T-helper 1 cell treated with Interleukin-12 subunit alpha and Interleukin-12 subunit beta and Interleukin-4 antibody, amounts not matched to agents 30 ng/mL and 1 ng/mL, for 36 hours (primary cell): ENCODE results near the gene CLBA1. TPM values are rescaled to one million over a fixed set of nuclear protein-coding genes. Genes with fewer than 3 reads are reported as not detected.

Experiments used
- intact Hi-C: fragments of 100-400 bp; cut with micrococcal nuclease; formaldehyde crosslinking; loops from one replicate; pipeline ENCODE4 v1.15.1; 2024
- total RNA-seq: library from RNA; stranded (reverse); gene quantifications from 2 replicates; pipeline ENCODE4 v1.2.3, GENCODE V29; 2022

The CLBA1 gene
- total RNA-seq, 1 donor from 2014 or later, result 0.69 TPM

- intact Hi-C loops, result loop anchor here (5.0 kb wide), 1 partner anchor 512 kb away; the partner anchor contains the start of gene TEDC1
Observed at GRCh38 chr14:104979758-104980610, 5.6 kb upstream of the CLBA1 start.

- intact Hi-C loops, result no loop called here
Observed at GRCh38 chr14:104980611-104981531, 4.7 kb upstream of the CLBA1 start.

DNA sequence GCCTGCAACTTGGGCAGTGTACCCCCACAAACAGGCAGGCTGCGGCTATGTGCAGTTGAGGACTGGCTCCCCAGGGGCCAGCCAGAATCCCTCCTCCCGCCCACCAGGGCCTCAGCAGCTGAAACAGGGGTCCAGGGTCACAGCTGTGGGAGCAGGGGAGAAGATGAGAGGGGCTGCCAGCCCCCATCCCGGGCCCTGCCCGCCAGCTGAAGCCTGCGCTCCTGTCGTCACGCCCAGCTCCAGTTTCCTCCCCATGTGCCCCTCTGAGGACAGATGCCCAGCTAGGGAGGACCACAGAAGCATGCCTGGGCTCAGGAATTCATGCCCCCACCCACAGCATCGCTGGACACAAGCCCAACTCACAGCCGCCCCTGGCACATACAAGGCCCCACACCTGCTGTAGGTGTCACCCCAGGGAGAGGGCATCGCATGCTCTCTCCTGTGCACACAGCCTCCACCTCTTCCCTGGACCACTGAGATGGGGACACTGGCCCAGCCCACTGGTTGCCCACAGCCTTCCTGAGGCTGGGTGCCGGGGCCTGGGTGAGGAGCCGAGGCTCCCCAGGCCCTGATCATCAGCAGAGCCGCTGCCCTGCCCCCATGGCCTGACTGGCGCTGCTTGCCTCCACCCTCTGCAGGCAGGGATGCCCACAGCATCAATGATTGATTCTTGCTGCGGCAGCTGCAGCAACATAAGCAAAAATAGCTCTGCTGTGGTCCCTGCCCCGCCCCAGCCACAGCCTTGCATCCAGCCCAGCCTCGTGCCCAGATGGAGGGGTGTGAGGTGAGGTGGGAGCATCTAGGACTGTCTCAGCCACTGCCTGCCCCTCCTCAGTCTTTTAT, 3.7 kb upstream of the CLBA1 start:
- intact Hi-C loops, result no loop called here

GRCh38 chr14:104982548-104983230, 2.9 kb upstream of the CLBA1 start:
- intact Hi-C loops, result no loop called here

GRCh38 chr14:104983231-104983721, 2.3 kb upstream of the CLBA1 start:
- intact Hi-C loops, result no loop called here

DNA sequence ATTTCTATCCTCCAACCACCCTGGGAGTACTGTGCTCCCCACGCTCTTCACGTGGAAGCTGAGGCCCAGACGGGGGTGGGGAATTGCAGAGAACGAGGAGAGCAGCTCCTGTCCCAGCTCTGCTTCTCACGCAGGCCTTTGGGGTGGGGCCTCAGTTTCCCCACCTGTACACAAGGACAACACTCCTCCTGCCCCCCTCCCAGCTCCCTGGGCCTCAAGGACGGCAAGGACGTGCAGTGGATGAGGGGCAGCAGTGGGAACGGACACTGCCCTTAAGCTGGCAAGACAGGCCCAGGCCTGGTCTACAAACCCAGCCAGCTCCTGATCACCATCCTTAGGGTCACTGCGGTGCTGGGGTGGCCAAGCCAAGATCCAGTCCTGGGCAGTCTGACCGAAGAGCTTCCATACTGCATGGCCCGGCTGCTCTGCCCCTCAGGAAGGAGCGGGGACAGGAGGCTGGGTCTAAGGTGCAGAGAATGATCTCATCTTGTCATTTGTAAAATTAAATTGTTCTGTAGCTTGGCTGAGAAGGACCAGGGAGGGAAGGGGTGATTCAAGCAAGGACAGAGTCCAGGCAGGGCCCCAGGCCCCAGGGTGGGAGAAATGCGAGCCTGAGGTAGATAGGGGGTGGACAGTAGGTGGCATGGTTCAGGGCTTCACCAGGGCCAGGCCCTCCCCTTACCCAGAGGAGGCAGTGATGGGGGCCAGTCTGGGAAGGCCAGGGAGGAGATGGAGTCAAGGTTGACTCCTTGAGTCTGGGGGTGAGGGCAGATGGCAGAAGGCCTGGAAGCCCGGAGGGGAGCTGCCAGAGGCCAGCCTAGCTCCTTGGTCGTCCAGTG, 1.3 kb upstream of the CLBA1 start:
- intact Hi-C loops, result no loop called here

DNA sequence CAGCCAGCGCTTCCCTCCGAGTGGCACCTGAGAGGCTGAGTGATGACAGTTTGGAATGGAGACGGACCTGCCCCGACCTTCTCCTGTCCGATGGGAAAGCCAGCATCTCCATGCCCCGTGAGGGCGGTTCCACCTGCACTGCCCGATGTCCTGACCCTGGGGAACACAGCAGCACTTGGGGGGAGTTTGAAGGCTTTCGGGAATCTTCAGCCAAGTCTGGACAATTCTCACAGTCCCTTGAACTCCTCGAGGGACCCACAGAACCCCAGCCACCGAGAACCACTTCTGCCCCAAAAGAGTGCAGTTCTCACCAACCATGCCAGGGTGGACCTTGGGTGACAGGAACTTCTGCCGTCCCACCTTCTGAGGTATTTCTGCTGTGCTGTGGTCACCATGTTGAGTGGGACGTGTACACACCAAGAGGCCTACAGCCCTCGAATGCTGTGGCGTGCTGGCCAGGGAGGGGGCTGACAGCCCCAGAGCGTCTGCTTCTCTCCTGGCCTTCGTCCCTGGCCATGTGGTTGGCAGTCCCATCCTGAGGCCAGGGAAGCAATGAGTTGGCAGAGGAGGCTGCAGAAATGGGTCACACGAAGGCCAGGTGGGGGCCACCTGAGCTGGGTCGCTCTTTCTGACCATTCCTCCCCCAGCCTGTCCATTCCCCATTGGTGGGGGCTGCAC, 1.0 kb downstream of the CLBA1 start:
- intact Hi-C loops, result no loop called here

DNA sequence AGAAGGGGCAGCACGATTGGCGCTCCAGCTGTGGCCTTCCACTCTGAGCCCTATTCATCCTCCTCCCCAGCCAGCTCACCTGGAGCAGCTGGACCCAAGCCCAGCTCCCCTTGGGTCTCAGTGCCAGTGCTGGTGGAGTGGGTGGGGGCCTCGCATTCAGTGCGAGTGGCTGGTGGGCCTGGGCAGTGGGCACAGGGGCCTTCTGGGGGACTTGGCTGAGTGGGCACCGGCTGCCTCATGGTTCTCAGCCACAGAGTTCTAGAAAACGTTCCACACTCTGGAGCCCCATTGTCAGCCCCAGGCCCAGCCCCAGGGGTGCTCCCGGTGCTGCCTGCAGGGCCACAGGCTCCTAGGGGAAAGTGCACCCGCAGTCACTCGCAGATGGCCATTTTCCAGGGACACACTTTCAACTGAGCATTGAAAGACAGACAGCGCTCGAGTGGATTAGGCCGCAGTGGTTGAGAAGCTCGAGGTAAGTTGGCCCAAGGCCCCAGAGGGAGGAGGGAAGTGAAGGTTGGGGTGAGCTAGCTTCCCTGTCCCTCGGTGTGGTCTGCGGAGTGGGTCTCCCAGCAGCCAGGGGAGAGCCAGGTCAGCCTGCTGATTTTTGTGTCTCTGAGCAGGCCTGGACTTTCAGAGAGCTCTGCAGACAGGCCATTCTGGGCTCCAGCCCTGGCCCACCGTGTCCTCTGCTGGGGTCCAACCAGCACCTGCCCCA, 3.8 kb downstream of the CLBA1 start:
- intact Hi-C loops, result no loop called here

DNA sequence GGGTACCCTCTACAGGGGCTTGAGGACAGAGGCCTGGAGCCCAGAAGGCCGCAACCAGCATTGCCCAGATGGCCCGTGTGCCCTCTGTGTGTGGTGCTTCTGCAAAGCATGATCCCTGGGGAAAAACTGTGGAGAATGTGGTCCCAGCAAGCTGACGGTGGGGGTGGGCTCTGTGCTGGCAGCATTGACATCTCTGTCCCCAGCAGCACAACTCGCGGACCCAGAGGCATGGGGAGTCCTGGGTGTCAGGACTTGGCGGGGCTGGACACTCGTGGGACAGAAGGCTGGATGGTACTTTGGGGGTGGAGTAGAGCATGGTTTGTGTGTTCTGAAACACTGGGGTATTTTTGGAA, 4.3 kb downstream of the CLBA1 start:
- intact Hi-C loops, result loop anchor here (2.0 kb wide), 1 partner anchor 65 kb away; the partner anchor contains the start of gene PLD4

- intact Hi-C loops, result loop anchor here (2.0 kb wide), 1 partner anchor 67 kb away; the partner anchor contains the start of gene PLD4
Observed at GRCh38 chr14:104991896-104992230, 6.3 kb downstream of the CLBA1 start.

GRCh38 chr14:104992501-104992900, 6.9 kb downstream of the CLBA1 start:
- intact Hi-C loops, result no loop called here

DNA sequence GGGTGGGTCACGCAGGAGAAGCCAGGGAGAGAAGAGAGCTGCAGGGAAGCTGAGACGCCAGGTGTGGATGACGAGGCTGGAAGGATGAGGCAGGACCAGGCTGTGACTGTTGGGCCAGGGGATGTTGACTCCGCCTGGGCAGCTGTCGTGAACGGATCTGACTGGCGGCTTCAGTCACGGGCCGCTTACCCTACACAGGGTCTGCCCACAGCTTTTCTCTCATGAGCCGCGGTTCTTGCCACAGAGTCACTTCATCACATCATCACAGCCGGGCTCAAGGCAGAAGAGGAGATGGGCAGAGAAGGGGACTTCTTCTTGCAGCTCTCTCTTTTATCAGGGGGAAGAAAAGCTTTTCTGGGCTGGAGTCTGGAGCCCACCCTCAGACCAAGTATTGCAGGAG, 7.7 kb downstream of the CLBA1 start:
- intact Hi-C loops, result no loop called here

DNA sequence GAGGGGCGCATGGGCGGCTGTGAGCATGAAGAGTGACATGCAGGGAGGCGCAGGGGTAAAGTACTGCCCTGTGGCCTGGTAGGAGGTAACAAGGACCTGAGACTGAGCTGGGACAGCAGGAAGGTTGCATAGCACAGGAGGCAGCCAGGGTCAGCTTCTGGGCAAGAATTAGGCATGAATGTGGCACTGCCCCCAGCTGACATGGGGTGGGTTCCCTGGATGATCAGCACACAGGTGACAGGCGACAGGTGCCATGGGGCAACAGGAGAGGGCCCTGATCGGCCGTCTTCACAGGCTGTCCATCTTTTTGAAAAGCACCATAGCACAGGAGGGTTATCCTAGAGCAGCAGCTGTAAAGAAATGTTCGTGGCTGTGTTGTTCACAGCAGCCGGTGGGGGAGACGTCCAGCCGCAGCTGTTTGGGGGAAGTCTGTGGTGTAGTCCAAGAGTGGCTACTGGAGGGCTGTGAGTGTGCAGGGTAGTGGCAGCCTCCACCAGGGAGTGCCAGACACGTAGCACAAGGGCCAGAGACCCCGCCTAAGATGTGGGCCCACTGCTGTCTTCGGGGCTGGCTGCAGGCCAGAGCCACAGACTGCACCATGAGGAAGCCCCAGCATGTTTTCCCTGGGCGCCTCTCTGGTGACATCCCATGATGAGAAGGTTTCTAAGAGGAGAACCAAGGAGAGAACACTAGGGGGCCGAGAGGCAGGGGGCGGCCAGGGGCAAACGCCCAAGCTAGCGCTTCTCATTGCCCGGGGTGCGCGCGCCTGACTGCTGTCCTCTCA, 8.4 kb downstream of the CLBA1 start:
- intact Hi-C loops, result no loop called here

GRCh38 chr14:104994978-104995377, 9.4 kb downstream of the CLBA1 start:
- intact Hi-C loops, result no loop called here

GRCh38 chr14:104996032-104996431, 10.4 kb downstream of the CLBA1 start:
- intact Hi-C loops, result no loop called here

- intact Hi-C loops, result no loop called here
Observed at GRCh38 chr14:104996483-104996882, 10.9 kb downstream of the CLBA1 start.

GRCh38 chr14:104998801-104999200, 13.2 kb downstream of the CLBA1 start:
- intact Hi-C loops, result no loop called here

DNA sequence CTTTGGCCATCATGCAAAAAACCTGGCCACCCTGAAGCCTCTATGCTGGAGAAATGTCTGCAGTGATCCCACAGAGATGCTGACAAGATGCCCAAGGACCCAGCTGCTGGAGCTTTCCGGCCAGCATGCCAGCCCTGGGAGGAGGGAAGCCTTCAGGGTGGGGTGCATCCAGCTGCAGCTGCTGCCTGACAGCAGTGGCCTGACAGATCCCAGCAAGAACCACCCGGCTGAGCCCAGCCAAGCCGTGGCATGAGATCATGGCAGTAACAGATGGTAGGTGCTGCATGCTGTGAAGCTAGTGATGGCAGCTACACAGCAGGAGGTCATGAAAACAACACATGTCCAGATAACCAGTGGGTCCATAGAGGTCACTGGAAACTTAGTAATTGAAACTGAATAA, 13.8 kb downstream of the CLBA1 start:
- intact Hi-C loops, result no loop called here
